ENCODE measurements around the gene PRKG1. TPM values are rescaled to one million over a fixed set of nuclear protein-coding genes. Genes with fewer than 3 reads are reported as not detected.

The PRKG1 gene
- total and polyA plus RNA-seq, 2 of the 8 experiments (the other 6 are each of a cell fraction or from before 2014, with no cell fraction given) = 4.2 to 15.2 TPM

GRCh38 chr10:52248697-52249306 lies 1174.5 kb downstream of the PRKG1 start:
- Histone ChIP-seq H2AFZ (ENCODE audit: low read length) (no peak overlapping the region), H3K4ac (replicated peaks; ENCODE audit: insufficient read length, low read depth, low read length) (no peak overlapping the region), H3K4me1 (replicated peaks in 1 of 4; ENCODE audit: control insufficient read depth in 3 of 4, insufficient read depth in 4 of 4, low read length in 3 of 4) (no peaks in the 10 kb centered on the region), H4K91ac (replicated peaks; ENCODE audit: insufficient read length, low read length) (no peak overlapping the region), H3K36me3 (ENCODE audit: control insufficient read depth in 2 of 4, insufficient read depth in 4 of 4, low read length in 3 of 4) (no peaks in the 10 kb centered on the region), H3K9me3 (ENCODE audit: insufficient read depth in 2 of 2, low read depth in 1 of 2, low read length in 1 of 2) (no peaks in the 10 kb centered on the region), H4K8ac (ENCODE audit: extremely low read depth, insufficient read depth, low read length) (no peak overlapping the region), H2BK12ac (ENCODE audit: low read depth, low read length) (no peak overlapping the region), H3K23ac (ENCODE audit: insufficient read length) (no peak overlapping the region), H2AK5ac (ENCODE audit: low read depth, low read length) (no peak overlapping the region), H3K9ac (replicated peaks in 1 of 4; ENCODE audit: extremely low read depth in 1 of 4, low read depth in 3 of 4, low read length in 3 of 4) (no peak overlapping the region), H3K56ac (replicated peaks; ENCODE audit: insufficient read length, low read depth, low read length) (no peak overlapping the region), H3K4me3 (ENCODE audit: extremely low read depth in 1 of 4, insufficient read depth in 2 of 4, low read depth in 3 of 4, low read length in 4 of 4) (no peak overlapping the region), H2BK120ac (replicated peaks; ENCODE audit: low read depth, low read length) (no peak overlapping the region), H3K23me2 (ENCODE audit: low read depth, low read length) (no peaks in the 10 kb centered on the region), H3K27ac (ENCODE audit: low read depth, low read length) (no peak overlapping the region), H4K5ac (ENCODE audit: insufficient read length, low read depth, low read length) (no peak overlapping the region), H3K14ac (ENCODE audit: insufficient read length) (no peak overlapping the region), H2BK20ac (ENCODE audit: low read length) (no peak overlapping the region), H3K79me2 (ENCODE audit: control insufficient read depth in 1 of 2, insufficient read depth in 2 of 2, low read length in 2 of 2) (no peaks in the 10 kb centered on the region), H2BK5ac (ENCODE audit: low read depth, low read length) (no peak overlapping the region), H3K4me2 (ENCODE audit: insufficient read depth in 1 of 2, low read depth in 2 of 2, low read length in 2 of 2) (no peak overlapping the region), H3K79me1 (ENCODE audit: low read depth, low read length) (no peaks in the 10 kb centered on the region), H2BK15ac (ENCODE audit: low read length) (no peak overlapping the region), H4K20me1 (replicated peaks in 1 of 2; ENCODE audit: control insufficient read depth in 1 of 2, insufficient read depth in 2 of 2, low read length in 2 of 2) (no peaks in the 10 kb centered on the region), H3K18ac (ENCODE audit: extremely low read depth, low read length) (no peak overlapping the region), H3K27me3 (replicated peaks in 1 of 4; ENCODE audit: control insufficient read depth in 3 of 4, extremely low read depth in 1 of 4, insufficient read depth in 3 of 4, low read length in 3 of 4) (no peaks in the 10 kb centered on the region)
- no peak for FAIRE-seq
- CTCF ChIA-PET (ENCODE audit: partially characterized antibody) = interaction anchor here (0.6 kb wide), 2 partner anchors 14 to 451 kb away, joined by 3 to 4 read pairs; no protein-coding TSS in a partner anchor
- WGBS, 2 experiments (ENCODE audit: extremely low coverage in 1 of 2, insufficient coverage in 1 of 2, insufficient read length in 1 of 2, insufficient replicate concordance in 2 of 2, low coverage in 1 of 2, low lambda C conversion rate in 2 of 2, missing lambda C conversion rate in 1 of 2) = 30% methylated on average over 3 of the region's 4 CpGs; no CpG with 5 or more reads in 1 of the 2 experiments
- DNase-seq (ENCODE audit: low read depth in 1 of 2, low spot score in 2 of 2) = no peak
- POLR2A ChIA-PET (ENCODE audit: partially characterized antibody) = no interaction called here
- TF ChIP-seq KDM1A (IDR thresholded peaks at IDR 0.05; ENCODE audit: borderline replicate concordance, low read length) (no peak), CHD1 (IDR thresholded peaks at IDR 0.05; ENCODE audit: low read depth, low read length) (no peak), KDM4A (IDR thresholded peaks at IDR 0.05; ENCODE audit: low read depth, low read length, severe bottlenecking) (no peak), USF2 (IDR thresholded peaks at IDR 0.05; ENCODE audit: low read length) (no peak), CREB1 (IDR thresholded peaks at IDR 0.05) (no peak), SP1 (IDR thresholded peaks at IDR 0.05; ENCODE audit: low read depth, low read length) (no peak), TBP (IDR thresholded peaks at IDR 0.05; ENCODE audit: low read depth, low read length) (no peak), CBX5 (IDR thresholded peaks at IDR 0.05; ENCODE audit: low read depth, low read length) (no peak), SRF (IDR thresholded peaks at IDR 0.05; ENCODE audit: low read depth, low read length) (no peak), POU5F1 (IDR thresholded peaks at IDR 0.05; ENCODE audit: low read depth, low read length) (no peak), RBBP5 (IDR thresholded peaks at IDR 0.05; ENCODE audit: borderline replicate concordance, low read depth, low read length) (no peak), JUN (IDR thresholded peaks at IDR 0.05; ENCODE audit: low read depth, low read length) (no peak), JUND (IDR thresholded peaks at IDR 0.05; ENCODE audit: low read length) (no peak), RXRA (IDR thresholded peaks at IDR 0.05; ENCODE audit: insufficient read depth, low read depth, low read length) (no peak)

Measured in H1 (cell line).